GM21381 (cell line): ENCODE results near the gene IQCK.
"Not testable (repeated sequence)": the region's sequence is repeated elsewhere in the genome, so short reads cannot be mapped to it uniquely, and the experiment has no call there.

Experiments
- ATAC-seq: cut with Tn5 transposase; IDR thresholded peaks from one replicate; pipeline ENCODE4 v1.9.1; 2021; ENCODE audit warnings: mild to moderate bottlenecking, moderate library complexity; ENCODE audit not compliant: unreplicated experiment

Gene IQCK, protein sequence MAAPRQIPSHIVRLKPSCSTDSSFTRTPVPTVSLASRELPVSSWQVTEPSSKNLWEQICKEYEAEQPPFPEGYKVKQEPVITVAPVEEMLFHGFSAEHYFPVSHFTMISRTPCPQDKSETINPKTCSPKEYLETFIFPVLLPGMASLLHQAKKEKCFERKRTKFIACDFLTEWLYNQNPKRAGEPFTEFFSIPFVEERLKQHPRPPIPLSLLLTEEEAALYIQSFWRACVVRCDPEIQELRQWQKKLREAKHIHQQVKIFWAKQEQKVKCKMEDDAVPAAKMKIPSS

DNA sequence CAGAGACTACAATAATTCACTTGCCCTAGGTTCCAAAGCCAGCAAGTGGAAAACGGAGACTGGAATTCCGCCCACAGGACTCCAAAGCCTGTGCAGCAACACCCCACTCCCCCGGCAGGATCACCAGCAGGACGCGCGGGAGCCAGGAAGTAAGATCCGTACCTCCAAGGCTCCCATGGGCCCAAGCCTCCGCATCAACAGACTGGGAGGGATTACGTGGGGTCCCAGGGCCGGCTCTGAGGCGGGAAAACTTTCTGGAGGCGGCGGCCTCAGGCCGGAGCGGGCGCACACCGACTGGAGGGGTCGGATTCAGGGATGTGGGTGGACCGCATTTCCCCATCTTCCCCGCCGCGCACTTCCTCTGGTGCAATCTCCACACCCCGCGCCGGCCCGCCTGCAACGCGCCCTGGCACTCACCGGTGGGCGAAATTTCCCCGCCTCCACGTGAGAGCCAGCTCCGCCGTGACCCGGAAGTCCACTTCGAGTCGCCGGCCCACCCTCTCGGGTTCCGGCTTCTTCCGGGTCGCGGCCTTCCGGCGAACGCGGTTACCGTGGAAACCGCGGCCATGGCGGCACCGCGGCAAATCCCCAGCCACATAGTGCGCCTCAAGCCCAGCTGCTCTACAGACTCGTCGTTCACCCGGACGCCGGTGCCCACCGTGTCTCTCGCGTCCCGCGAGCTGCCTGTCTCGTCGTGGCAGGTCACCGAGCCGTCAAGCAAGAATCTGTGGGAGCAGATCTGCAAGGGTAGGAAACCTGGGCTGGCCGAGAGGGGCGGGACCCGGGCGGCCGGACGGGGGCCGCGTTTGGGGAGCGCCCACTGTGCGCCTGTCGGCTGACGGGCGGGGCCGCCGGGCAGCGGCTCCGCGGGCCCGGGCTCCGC is at the start of gene IQCK, which contains the start of gene KNOP1:
Gene IQCK (plus strand): TSS at position 531 of the 883 bp plus-strand sequence. CDS start 36 bp downstream, at position 567.
Gene KNOP1 (minus strand): TSS at position 487 of the 883 bp plus-strand sequence. CDS start 3,192 bp downstream, outside the sequence.
- peak; percentile 95 for ATAC-seq

DNA sequence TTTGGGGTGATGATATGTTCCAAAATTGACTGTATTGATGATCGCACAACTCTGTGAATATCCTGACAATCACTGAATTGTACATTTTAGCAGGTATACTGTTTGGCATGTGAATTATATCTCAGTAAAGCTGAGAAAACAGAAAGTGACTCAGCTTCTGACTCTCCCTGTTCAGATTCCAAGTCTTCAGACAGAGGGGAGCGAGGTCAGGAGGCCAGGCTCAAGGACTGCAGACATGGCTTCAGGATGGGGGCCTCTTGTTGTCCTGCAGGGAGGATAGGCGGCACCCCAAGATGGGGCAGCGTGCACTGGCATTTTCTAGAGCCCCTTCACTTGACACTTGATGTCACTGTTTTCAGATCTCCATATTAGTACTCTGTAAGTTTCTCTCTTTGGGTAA is 45.7 kb upstream of the IQCK start:
- no peak for ATAC-seq

DNA sequence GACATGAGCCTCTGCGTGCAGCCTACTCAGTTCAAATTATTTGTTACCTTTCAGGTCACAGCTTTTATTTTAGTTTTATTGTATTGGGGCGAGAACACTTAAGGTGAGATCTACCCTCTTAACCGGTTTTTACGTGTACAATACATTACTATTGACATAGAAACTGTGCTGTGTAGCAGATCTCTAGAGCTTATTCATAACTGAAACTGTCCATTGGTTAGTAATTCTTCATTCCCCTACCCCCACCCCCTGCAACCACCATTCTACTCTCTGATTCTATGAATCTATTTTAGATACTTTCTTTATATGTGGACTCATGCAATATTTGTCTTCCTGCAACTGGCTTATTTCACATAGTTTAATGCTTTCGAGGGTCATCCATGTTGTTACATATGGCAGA is 43.6 kb upstream of the IQCK start:
- ATAC-seq: no peak

DNA sequence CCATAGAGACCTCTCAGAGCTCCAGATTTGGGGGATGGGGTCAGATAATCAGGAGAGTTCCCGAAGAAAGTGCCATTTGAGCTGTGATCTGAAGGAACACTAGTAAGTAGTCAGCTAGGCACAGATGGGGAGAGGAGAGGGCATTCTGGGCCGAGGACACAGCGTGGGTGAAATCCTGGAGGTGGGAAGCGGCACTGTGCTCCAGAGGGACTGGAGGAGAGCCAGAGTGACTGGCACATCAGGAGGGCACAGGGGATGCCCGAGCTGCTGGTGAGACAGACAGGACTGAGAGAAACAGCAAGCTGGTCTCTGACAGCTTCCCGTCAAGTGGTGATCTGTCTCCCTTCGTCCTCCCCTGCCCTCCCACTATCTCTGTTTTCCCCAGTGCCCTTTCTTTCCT is 40.7 kb upstream of the IQCK start:
- no peak for ATAC-seq

DNA sequence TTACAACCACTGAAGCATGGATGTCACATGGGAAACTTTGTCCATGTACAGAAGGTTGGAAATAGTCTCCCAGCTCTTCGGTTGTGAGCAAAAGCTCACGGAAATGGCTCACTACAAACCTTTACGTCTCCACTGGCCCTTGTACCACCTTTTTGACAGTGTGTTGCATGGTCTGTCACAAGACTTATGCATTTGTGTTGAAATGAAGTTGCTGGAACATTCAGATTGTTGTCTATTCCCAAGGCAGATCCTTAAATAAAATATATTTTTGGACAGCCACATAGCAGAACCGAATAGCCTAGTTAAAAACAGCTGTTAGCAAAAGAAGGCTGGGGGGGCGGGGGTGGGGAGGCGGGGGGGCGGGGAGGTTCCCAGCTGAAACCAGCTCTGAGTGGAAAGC is 39.3 kb upstream of the IQCK start:
- no peak for ATAC-seq

DNA sequence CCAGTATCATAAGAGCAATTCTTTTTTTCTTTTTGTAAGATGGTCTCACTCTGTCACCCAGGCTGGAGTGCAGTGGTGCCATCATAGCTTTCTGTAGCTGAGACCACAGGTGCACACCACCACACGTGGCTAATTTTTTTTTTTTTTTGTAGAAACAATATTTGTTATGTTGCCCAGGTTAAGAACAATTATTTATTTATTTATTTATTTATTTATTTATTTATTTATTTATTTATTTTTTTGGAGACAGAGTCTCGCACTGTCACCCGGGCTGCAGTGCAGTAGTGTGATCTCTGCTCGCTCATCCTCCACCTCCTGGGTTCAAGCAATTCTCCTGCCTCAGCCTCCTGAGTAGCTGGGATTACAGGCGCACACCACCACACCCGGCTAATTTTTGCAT is 38.8 kb upstream of the IQCK start:
- ATAC-seq: not testable (repeated sequence)

DNA sequence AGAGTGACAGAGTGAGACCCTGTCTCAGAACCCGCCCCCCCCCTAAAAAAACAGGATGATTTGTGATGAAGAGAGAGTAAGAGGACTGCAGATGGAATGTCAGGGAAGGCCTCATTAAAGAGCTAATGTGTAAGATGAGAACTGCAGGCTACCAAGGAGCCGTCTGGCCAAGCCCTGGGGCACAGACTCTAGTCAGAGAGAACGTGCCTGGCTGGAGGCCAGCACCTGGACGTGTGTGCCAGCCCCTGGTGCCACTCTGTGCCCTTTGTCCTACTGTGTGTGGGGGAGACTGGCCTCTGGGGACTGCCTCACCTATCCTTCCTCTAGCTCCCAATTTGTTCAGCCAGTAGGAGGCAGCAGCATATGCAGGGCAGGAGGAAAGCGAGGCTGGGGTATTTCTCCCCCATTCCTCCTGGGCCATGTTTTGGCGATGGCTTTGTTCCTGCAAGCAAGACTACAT is 37.2 kb upstream of the IQCK start:
- ATAC-seq: no peak

DNA sequence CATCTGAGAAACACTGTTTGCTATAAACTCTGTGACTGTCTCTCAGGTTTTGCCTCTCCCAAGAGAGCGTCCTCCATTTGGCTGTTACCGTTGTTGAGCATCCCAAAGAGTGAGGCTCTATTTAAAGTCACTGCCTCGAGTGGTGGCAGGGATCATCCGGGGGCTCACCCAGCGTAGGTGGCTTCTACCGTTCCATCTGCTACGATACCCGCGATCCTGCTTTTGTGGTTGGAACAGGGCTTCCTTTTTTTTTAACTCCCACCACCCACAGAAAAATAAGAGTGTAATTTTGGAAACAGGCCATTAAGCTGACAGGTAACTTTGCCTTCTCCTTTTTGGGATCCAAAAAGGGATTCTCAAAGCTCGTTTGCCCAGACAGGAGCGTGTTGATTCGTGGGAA is 36.4 kb upstream of the IQCK start:
- ATAC-seq: no peak

DNA sequence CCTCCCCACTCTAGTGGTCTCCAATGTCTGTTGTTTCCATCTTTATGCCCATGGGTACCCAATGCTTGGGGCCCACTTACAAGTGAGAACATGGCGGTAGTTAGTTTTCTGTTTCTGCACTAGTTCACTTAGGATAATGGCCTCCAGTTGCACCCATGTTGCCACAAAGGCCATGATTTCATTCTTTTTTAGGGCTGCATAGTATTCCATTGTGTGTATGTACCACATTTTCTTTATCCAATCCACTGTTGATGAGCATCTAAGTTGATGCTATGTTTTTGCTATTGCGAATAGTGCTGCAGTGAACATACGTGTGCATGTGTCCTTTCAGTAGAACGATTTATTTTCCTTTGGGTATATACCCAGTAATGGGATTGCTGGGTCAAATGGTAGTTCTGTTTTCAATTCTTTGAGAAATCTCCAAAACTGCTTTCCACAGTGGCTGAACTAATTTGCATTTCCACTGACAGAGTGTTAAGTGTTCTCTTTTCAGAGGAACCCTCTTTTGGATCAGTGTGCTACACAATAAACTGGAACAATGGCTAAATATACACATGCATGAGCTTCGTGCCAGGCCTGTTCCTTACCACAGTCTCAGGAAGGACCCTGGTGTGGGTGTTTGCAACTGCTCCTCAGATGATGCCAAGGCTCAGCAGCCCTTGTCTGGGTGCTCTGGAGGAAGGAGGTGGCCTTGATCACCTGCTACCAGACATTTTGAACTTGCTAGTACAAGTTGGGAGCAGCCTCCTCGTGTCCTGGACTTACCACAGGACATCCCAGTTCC is 34.4 kb upstream of the IQCK start:
- ATAC-seq: no peak

DNA sequence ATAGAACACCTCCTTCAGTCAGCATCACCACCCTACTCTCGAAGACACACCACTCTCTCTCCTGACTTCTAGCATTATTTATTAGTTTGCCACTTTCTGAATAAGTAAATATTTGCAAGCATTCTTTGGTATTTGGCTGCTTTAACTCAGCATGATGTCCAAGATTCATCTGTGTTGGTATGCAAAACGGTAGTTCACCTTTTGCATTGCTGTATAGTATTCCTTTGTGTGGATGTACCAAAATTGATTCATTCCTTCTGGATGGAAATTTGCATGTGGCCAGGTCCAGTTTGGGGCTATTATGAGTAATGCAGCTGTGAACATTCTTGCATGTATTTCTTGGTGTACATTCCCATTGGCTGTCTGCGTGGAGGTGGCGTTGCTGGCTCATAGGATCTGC is 32.9 kb upstream of the IQCK start:
- ATAC-seq: no peak

DNA sequence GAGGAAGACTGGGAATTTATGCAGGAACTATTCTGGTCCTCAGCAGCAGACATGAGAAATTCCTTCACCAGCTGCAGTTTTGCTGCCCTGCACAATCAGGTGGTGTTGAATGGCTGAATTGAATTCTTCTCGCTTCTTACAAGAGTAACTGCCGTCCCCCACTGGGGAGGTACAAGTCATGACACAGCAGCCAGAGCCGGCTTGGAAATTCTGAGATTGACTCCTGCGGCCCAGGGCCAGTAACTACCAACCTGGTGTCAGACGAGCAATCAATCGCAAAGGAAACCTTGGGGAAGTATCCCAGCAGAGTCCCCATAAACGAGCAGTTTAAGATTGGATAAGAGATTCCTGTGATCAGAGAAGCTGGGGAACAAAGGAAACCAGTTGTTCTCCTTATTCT is 30.8 kb upstream of the IQCK start:
- ATAC-seq: no peak

DNA sequence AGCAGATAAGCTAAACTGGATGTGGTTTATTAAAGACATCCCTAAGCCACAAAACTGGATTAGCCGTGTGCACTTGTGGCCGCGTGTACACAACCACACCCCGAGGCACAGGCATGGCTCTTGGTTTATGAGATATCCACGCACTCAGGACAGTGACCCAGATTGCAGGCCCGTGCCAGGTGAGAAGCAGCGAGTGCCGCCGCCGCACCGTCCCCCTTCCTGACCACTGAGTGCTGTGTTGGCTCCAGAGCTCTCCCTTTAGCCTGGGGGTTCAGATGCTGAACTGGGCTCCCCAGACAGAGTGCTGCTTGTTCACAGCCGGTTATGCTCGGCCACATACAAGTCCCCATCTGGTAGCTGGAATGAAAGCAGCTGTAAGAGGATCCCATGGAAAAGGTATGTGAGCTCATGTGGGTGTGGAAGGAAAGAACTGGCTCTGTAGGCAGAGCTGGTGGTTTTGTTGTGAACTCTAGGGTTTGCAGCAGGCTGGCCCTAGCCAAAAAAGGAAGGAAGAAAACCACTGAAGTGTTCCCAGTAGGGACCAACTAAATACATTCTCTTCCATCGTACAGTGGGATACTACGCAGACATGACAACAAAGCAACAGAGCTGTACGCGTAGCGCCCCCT is 29.6 kb upstream of the IQCK start:
- ATAC-seq: no peak

DNA sequence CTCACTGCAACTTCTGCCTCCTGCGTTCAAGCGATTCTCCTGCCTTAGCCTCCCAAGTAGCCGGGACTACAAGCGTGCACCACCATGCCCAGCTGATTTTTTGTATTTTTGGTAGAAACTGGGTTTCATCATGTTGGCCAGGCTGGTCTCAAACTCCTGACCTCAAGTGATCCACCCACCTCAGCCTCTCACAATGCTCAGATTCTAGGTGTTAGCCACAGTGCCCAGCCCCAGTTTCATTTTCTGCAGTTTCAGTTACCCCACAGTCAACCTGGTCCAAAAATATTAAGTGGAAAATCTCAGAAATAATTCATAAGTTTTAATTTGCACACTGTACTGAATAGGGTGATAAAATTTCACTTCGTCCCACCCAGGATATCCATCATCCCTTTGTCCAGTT is 28.7 kb upstream of the IQCK start:
- no peak for ATAC-seq

DNA sequence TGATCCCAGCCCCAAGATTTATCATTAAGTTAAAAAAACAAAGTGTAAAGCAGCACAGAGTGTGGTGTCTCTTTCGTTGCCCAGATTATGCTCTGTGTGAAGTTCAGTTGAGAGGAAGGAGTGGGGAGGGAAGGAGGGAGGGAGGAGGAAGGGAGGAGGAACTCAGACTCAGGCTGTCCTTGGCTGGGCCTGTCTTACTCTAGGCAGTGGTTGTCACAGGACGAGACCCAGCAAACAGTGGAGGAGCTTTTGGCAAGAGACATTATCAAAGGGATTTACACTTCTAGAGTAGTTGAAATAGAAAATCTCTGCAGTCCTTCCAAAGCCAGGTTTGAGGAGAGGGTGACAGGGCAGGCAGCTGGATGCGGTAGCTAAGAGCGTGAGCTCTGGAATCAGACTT is 27.9 kb upstream of the IQCK start:
- no peak for ATAC-seq

DNA sequence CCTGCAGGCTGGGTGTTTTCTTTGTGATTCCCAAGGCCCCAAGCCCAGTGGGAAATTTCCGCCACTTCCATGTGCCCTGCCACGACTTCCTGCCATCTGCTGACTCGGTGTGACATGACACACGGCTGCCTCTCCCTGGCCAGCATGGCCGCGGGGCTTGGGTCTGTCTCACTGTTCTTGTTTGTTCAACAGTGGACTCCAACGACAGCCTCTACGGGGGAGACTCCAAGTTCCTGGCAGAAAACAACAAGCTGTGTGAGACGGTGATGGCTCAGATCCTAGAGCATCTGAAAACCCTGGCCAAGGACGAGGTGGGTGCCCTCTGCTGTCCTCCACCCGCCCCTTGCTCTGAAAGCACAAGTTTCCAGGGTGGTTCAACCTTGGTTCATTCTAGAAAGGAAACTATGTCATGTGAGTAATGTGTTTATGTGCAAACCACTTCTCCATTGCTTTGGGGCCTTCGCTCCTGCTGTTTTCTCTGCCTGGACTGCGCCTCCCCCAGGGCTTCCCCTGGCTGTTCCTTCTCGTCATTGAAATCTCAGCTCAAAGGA is 26.8 kb upstream of the IQCK start:
- no peak for ATAC-seq

DNA sequence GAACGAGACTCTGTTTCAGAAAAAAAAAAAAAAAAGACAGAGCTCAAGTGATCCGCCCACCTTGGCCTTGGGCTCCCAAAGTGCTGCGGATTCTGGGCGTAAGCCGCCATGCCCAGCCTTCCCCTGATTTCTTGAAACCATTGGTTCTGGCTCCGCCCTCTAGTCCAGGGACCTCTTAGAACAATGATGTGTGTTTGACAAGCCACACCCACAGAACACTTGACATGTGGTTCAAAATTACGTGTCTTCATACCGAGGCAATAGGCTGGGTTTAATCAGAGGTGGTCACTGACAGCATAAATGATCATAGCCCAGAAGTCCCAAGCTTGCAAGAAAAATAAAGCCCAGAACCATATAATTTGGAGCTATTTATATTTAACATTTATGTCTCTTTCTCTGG is 23.1 kb upstream of the IQCK start:
- no peak for ATAC-seq

DNA sequence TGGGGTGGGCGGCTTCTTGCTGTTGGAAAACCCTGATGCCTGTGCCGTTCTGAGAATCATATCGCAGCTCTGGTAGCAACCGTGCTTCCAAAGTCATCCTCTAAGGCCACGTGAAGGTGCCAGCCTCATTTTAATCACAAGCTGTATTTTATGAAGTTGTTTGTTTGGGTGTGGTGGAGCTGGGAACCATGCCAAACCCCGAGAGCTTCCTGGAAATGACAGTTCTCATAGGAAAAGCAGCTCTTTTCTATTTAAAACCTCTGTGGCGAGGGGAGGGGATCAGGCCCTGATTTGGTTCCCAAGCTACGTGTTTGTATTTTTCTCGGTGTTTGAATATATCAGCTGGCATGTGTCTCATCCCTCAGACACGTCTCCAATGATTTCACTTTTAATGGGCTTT is 21.7 kb upstream of the IQCK start:
- no peak for ATAC-seq

DNA sequence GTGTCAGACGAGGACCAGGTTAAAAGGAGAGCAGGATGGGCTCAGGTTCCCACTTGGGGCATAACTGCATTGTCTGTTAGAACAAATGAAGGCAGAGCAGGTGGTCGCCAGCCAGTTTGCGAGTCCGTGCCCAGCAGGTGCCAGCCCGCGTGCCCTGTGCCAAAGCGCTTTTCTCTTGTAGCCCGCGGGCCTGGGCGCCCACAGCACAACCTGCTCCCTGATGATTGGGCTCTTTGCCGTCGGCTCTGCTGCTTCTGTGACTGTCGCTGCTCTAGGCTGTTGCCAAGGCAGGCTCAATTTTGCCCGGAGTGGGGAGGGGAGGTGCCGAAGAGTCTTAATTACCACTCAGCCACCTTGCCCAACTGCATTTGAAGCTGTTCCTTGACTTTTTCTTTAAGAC is 21.1 kb upstream of the IQCK start:
- no peak for ATAC-seq

DNA sequence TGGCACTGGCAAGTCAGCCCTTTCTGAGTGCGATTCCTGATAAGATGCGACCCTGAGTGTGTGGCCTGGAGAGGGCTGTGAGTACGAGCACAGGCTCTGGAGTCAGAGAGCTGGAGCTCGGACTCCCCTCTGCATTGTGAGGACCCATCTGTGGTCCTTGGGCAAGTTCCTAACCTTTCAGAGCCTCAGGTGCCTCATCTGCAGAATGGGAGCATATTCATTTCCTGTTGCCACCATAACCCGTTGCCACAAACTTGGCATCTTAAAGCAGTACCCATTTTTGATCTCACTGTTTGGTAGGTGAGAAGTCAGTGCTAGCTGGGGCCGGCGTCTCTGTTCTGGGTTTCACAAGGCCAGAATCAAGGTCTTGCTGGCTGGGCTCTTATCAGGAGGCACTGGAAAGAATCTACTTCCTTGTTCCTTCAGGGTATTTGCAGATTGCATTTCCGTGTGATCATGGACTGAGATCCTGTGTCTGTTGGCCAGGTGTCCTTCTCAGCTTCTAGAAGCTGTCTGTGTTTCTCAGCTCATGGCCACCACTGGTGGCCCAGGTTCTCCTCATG is 20.2 kb upstream of the IQCK start:
- ATAC-seq: no peak
